HG03457 (cell line): ENCODE results near the gene ATRN.
"Not testable (repeated sequence)": the region's sequence is repeated elsewhere in the genome, so short reads cannot be mapped to it uniquely, and the experiment has no call there.

ENCODE experiments used
- ATAC-seq: cut with Tn5 transposase; IDR thresholded peaks from one replicate; pipeline ENCODE4 v1.9.1; 2021; ENCODE audit warnings: moderate number of reproducible peaks; ENCODE audit not compliant: unreplicated experiment

ATRN gene

GRCh38 chr20:3514012-3514642, 43.3 kb downstream of the ATRN start:
- no peak for ATAC-seq

GRCh38 chr20:3515379-3516170, 44.8 kb downstream of the ATRN start:
- no peak for ATAC-seq

GRCh38 chr20:3521852-3522740, 51.3 kb downstream of the ATRN start:
- ATAC-seq: no peak

GRCh38 chr20:3524696-3525095, 53.9 kb downstream of the ATRN start:
- ATAC-seq: not testable (repeated sequence)

GRCh38 chr20:3532089-3532615, 61.3 kb downstream of the ATRN start:
- ATAC-seq: no peak

- ATAC-seq: not testable (repeated sequence)
These were observed 66.9 kb downstream of the ATRN start for GRCh38 chr20:3537733-3538132.

- ATAC-seq: no peak
These were observed 68.7 kb downstream of the ATRN start for GRCh38 chr20:3539311-3540107.

GRCh38 chr20:3541887-3542721, 71.3 kb downstream of the ATRN start:
- ATAC-seq: no peak

- no peak for ATAC-seq
These were observed 73.2 kb downstream of the ATRN start for GRCh38 chr20:3543901-3544507.

GRCh38 chr20:3545401-3545925, 74.6 kb downstream of the ATRN start:
- ATAC-seq: no peak

GRCh38 chr20:3547906-3548305, 77.1 kb downstream of the ATRN start:
- ATAC-seq: no peak

- ATAC-seq: no peak
These were observed 80.0 kb downstream of the ATRN start for GRCh38 chr20:3550837-3551236.

GRCh38 chr20:3551681-3552434, 81.0 kb downstream of the ATRN start:
- no peak for ATAC-seq

- ATAC-seq: no peak
These were observed 82.8 kb downstream of the ATRN start for GRCh38 chr20:3553663-3554062.

- ATAC-seq: no peak
These were observed 86.5 kb downstream of the ATRN start for GRCh38 chr20:3557237-3557785.

GRCh38 chr20:3559231-3559630, 88.4 kb downstream of the ATRN start:
- no peak for ATAC-seq

GRCh38 chr20:3559637-3560036, 88.8 kb downstream of the ATRN start:
- no peak for ATAC-seq

- ATAC-seq: no peak
These were observed 89.3 kb downstream of the ATRN start for GRCh38 chr20:3560162-3560561.
